ENCODE data around the gene ALDOB.

DNA sequence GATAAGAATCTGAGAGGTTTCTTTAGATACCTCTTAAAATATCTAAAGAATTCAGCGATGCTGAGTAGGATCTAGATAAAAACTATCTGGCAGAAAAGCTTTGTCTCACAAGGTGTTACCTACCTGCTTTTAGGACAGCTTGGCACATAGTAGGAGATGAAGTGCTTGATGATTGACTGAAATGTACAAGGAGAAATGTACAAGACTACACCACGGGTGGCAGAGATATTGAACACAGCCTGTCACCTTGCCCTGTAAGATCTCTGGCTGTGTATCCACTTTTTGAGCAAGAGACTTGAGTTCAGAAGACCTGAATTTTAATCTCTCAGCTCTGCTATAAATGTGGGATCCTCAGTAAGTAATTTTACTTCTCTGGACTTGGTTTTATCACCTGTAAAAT, 15.7 kb downstream of the ALDOB start:
- no peak for TF ChIP-seq POLR2A (IDR thresholded peaks at IDR 0.05)
- no peak for TF ChIP-seq CTCF (IDR thresholded peaks at IDR 0.05)
